ELR (cell line): ENCODE data around the gene GPS1.

Source experiments
- DNase-seq: peaks from one replicate; pipeline ENCODE4 v3.0.0-alpha.2; 2015; ENCODE audit warnings: low read depth

The GPS1 gene

GRCh38 chr17:82090549-82091263, 39.0 kb downstream of the GPS1 start:
- DNase-seq, result no peak

- no peak for DNase-seq
Observed at GRCh38 chr17:82091264-82092066, 39.8 kb downstream of the GPS1 start.

GRCh38 chr17:82092094-82092586, 40.4 kb downstream of the GPS1 start:
- no peak for DNase-seq

GRCh38 chr17:82092628-82092994, 40.9 kb downstream of the GPS1 start:
- DNase-seq, result no peak

- DNase-seq, result no peak
Observed at GRCh38 chr17:82092995-82093751, 41.5 kb downstream of the GPS1 start.

- no peak for DNase-seq
Observed at GRCh38 chr17:82094931-82095776, 43.5 kb downstream of the GPS1 start.

- no peak for DNase-seq
Observed at GRCh38 chr17:82095777-82096708, 44.3 kb downstream of the GPS1 start.

- no peak for DNase-seq
Observed at GRCh38 chr17:82096709-82097183, 45.0 kb downstream of the GPS1 start.

GRCh38 chr17:82097184-82097918, 45.7 kb downstream of the GPS1 start:
- DNase-seq, result peak; percentile 71

GRCh38 chr17:82097919-82098168, 46.1 kb downstream of the GPS1 start:
- DNase-seq, result no peak

GRCh38 chr17:82098169-82098938, 46.7 kb downstream of the GPS1 start, which contains the start of gene FASN:
FASN (minus strand) TSS chr17:82098236; CDS start chr17:82096445, 1,791 bp downstream.
- DNase-seq, result peak; percentile 97

GRCh38 chr17:82098939-82099763, 47.5 kb downstream of the GPS1 start:
- no peak for DNase-seq

GRCh38 chr17:82100502-82101298, 49.0 kb downstream of the GPS1 start:
- no peak for DNase-seq

- no peak for DNase-seq
Observed at GRCh38 chr17:82101301-82101715, 49.6 kb downstream of the GPS1 start.

GRCh38 chr17:82101767-82102679, 50.3 kb downstream of the GPS1 start:
- DNase-seq, result no peak
